GM13977 (cell line): ENCODE data around the gene KIF5C.

Experiments
- DNase-seq: peaks from one replicate; pipeline ENCODE4 v3.0.0; 2012; ENCODE audit warnings: low spot score
- CTCF ChIP-seq: IDR thresholded peaks from 2 replicates; pipeline ENCODE4 v1.5.1; 2012; ENCODE audit warnings: mild to moderate bottlenecking, control low read depth; ENCODE audit not compliant: insufficient read depth; ENCODE audit errors: extremely low read depth, missing control alignments
- in situ Hi-C: fragments of 300-500 bp; cut with MboI; formaldehyde crosslinking; loops from one replicate; pipeline ENCODE4 v1.12.0; 2022; ENCODE audit warnings: low sequenced_read_pairs, low pct_unique_long_range_greater_than_20kb, mixed read lengths, inconsistent platforms; ENCODE audit not compliant: unreplicated experiment

Gene KIF5C

DNA sequence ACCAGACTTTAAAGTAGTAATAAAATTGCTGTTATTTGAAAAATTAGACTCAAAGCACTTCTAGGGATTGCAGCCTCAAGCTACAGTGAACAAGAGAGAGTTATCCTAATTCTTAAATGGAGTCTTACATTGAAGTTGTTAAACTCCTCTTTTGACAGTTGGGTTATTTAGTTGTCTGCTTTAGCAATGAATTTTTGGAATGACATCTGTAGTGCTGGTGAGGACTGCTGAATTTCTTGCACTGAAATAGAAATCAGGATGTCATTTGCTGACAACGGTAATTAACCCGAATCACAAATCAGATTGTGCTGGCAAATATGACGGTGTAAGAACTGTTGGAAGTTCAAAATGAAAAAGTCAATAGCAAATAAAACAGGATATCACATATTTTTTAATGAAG, 85.5 kb downstream of the KIF5C start:
- in situ Hi-C loops, result no loop called here
- no peak for DNase-seq
- no peak for TF ChIP-seq CTCF

GRCh38 chr2:148963461-148963860, 88.4 kb downstream of the KIF5C start:
- TF ChIP-seq CTCF, result no peak
- in situ Hi-C loops, result no loop called here
- DNase-seq, result no peak

DNA sequence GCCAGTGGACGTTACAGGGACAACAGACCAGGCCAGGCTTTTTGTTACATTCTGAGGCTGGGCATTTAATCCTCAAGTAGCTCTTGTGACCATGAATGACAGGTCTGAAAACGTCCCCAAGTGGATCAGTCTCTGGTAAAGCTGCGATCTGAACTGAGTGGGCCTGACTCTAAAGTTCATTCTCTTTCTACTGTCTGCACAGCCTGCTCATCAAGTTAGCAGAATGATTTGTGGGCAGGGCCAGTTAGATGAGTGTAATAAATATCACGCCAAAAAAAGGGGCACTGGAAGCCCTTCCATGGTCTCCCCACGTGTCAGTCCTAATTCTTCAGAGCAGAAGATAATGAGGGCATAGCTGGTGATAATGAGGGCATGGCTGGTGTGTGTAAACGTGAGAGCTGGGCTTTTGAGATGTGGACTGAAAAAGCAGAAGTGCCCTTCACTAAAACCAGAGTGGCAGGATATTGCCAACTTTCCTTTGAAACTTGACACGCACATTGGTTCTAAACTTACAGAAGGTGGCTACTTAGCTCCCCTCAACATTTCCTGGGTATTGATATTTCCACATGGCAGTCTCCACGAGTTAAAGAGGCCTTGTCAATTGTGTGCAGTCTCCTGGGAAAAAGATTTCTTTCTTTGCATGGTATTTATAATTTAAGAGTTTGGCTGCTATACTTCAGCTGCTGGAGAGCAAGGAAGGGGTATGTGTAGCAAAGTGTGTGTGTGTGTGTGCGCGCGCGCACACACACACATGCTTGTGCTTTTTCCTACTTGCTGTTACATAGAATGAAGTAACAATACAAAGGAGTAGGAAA, 90.8 kb downstream of the KIF5C start:
- in situ Hi-C loops, result no loop called here
- TF ChIP-seq CTCF, result no peak
- DNase-seq, result no peak

DNA sequence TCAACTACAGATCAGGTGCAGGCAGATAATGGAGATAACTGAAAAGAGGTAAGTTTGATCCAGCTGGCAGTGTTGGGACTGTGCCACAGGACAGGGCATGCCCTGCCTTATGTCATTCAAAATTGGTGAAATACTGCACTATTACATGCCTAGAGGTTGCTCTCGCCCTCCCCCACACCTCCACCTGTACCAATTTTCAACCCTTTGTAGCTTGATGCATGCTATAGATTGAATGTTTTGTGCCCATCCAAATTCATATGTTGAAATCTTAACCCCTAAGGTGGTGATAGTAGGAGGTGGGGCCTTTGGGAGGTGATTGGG, 91.4 kb downstream of the KIF5C start:
- in situ Hi-C loops, result no loop called here
- no peak for TF ChIP-seq CTCF
- no peak for DNase-seq

DNA sequence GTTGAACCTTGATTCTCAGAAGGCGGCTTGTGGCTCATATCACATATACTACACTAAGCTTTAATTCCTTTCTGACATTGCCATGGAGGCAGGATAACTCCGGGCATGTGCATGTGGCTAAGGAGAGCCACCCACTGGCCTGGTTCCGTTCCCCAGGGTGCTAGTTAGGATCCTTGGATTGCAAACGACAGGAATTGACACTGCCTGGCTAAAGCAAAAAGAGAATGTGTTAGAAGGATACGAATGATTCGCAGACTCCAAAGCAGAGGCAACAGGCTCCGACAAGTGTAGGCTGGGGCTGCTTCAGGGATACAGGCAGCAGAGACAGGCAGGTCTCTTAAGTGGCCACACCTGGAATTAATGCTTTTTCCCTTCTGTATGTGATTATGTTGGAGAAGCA, 92.0 kb downstream of the KIF5C start:
- DNase-seq, result no peak
- in situ Hi-C loops, result no loop called here
- no peak for TF ChIP-seq CTCF

GRCh38 chr2:148967578-148967977, 92.6 kb downstream of the KIF5C start:
- in situ Hi-C loops, result no loop called here
- no peak for DNase-seq
- no peak for TF ChIP-seq CTCF
